HEK293 (cell line): Measurements from ENCODE around the gene PCOLCE2.

Experiments used
- CTCF ChIA-PET: fragments of 350-600 bp; formaldehyde crosslinking; extraction: SDS; loops from one replicate; lab custom pipeline; 2021; ENCODE audit warnings: antibody characterized with exemption; lab: Yijun Ruan, JAX
- POLR2A ChIA-PET: fragments of 300-600 bp; formaldehyde crosslinking; extraction: SDS; loops from one replicate; lab custom pipeline; 2020; ENCODE audit warnings: antibody characterized with exemption, inconsistent platforms; lab: Yijun Ruan, JAX
- H3K27ac ChIP-seq: fragments of 200-500 bp; sonication (Bioruptor generic); 2 replicates; pipeline ENCODE4 v1.5.1; 2014; ENCODE audit warnings: low read depth, low read length, control low read depth, inconsistent platforms; ENCODE audit errors: extremely low read depth
- H3K36me3 ChIP-seq, 2 experiments: fragments of 200-500 bp in 1 of 2; sonication (Bioruptor generic) in 1 of 2; 1 replicate in 1 of 2; 2 replicates in 1 of 2; pipeline ENCODE4 v1.5.1; 2014 to 2017; ENCODE audit warnings: inconsistent platforms in 2 of 2, low read length in 2 of 2; ENCODE audit not compliant: control insufficient read depth in 2 of 2, insufficient read depth in 1 of 2
- H3K4me1 ChIP-seq: fragments of 200-500 bp; sonication (Bioruptor generic); 2 replicates; pipeline ENCODE4 v1.5.1; 2014; ENCODE audit warnings: mild to moderate bottlenecking, low read length, inconsistent platforms; ENCODE audit not compliant: control insufficient read depth, insufficient read depth
- H3K4me3 ChIP-seq: 2 replicates; pipeline ENCODE4 v1.5.1; 2011; ENCODE audit warnings: low read depth, mild to moderate bottlenecking, control low read depth, low read length, moderate library complexity
- H3K9me3 ChIP-seq: fragments of 200-500 bp; sonication (Bioruptor generic); 2 replicates; pipeline ENCODE4 v1.5.1; 2014; ENCODE audit warnings: low read depth, low read length, inconsistent platforms; ENCODE audit not compliant: control insufficient read depth, insufficient read depth
- GLI2 ChIP-seq: fragments of 450-650 bp; formaldehyde crosslinking; IDR thresholded peaks from 2 replicates; pipeline ENCODE4; 2017; ENCODE audit warnings: missing biosample characterization, missing genetic modification characterization, low read depth, borderline replicate concordance
- GLIS2 ChIP-seq: fragments of 450-650 bp; formaldehyde crosslinking; IDR thresholded peaks from 2 replicates; pipeline ENCODE4 v1.5.1; 2016; ENCODE audit warnings: missing biosample characterization, missing genetic modification characterization
- ZBTB21 ChIP-seq: fragments of 450-650 bp; formaldehyde crosslinking; IDR thresholded peaks from 2 replicates; pipeline ENCODE4 v1.5.1; 2017; ENCODE audit warnings: missing biosample characterization, missing genetic modification characterization
- ZFHX2 ChIP-seq: fragments of 450-650 bp; formaldehyde crosslinking; conservative IDR thresholded peaks from 2 replicates; pipeline ENCODE4 v1.5.1; 2016; ENCODE audit warnings: missing biosample characterization, missing genetic modification characterization
- ZNF132 ChIP-seq: fragments of 450-650 bp; formaldehyde crosslinking; IDR thresholded peaks from 2 replicates; pipeline ENCODE4 v1.5.1; 2017; ENCODE audit warnings: missing biosample characterization, missing genetic modification characterization, borderline replicate concordance
- ZNF174 ChIP-seq: fragments of 450-650 bp; formaldehyde crosslinking; IDR thresholded peaks from 2 replicates; pipeline ENCODE4 v1.5.0; 2017; ENCODE audit warnings: missing biosample characterization, mild to moderate bottlenecking, missing genetic modification characterization
- ZNF214 ChIP-seq: fragments of 450-650 bp; formaldehyde crosslinking; IDR thresholded peaks from 2 replicates; pipeline ENCODE4 v1.5.1; 2017; ENCODE audit warnings: missing biosample characterization, mild to moderate bottlenecking, missing genetic modification characterization, borderline replicate concordance
- ZNF37A ChIP-seq: fragments of 450-650 bp; IDR thresholded peaks from 2 replicates; pipeline ENCODE4 v1.5.1; 2018; ENCODE audit warnings: missing biosample characterization, missing genetic modification characterization
- ZNF529 ChIP-seq: fragments of 450-650 bp; formaldehyde crosslinking; IDR thresholded peaks from 2 replicates; pipeline ENCODE4 v1.5.1; 2017; ENCODE audit warnings: missing genetic modification characterization, missing biosample characterization; ENCODE audit not compliant: insufficient replicate concordance
- ZNF549 ChIP-seq: fragments of 450-650 bp; IDR thresholded peaks from 2 replicates; pipeline ENCODE4 v1.5.1; 2018; ENCODE audit warnings: missing biosample characterization, missing genetic modification characterization, mild to moderate bottlenecking, inconsistent platforms, moderate library complexity
- ZNF560 ChIP-seq: fragments of 450-650 bp; formaldehyde crosslinking; IDR thresholded peaks from 2 replicates; pipeline ENCODE4 v1.5.1; 2017; ENCODE audit warnings: missing biosample characterization, missing genetic modification characterization, borderline replicate concordance
- ZNF610 ChIP-seq: fragments of 450-650 bp; formaldehyde crosslinking; IDR thresholded peaks from 2 replicates; pipeline ENCODE4 v1.5.1; 2016; ENCODE audit warnings: missing biosample characterization, missing genetic modification characterization, borderline replicate concordance
- ZNF654 ChIP-seq: fragments of 450-650 bp; formaldehyde crosslinking; IDR thresholded peaks from 2 replicates; pipeline ENCODE4 v1.5.1; 2016; ENCODE audit warnings: low read depth, missing biosample characterization, missing genetic modification characterization
- ZNF701 ChIP-seq: fragments of 450-650 bp; formaldehyde crosslinking; IDR thresholded peaks from 2 replicates; pipeline ENCODE4 v1.5.1; 2016; ENCODE audit warnings: missing biosample characterization, missing genetic modification characterization
- TF ChIP-seq, protein P1 (sequence below): fragments of 450-650 bp; formaldehyde crosslinking; IDR thresholded peaks from 2 replicates; pipeline ENCODE4 v1.5.1; 2016; ENCODE audit warnings: missing biosample characterization, missing genetic modification characterization
- TF ChIP-seq, protein P2 (sequence below): fragments of 450-650 bp; formaldehyde crosslinking; IDR thresholded peaks from 2 replicates; pipeline ENCODE4 v1.5.1; 2016; ENCODE audit warnings: missing biosample characterization, missing genetic modification characterization
- TF ChIP-seq, protein P3 (sequence below): fragments of 450-650 bp; formaldehyde crosslinking; IDR thresholded peaks from 2 replicates; pipeline ENCODE4 v1.5.1; 2016; ENCODE audit warnings: missing biosample characterization, missing genetic modification characterization
- TF ChIP-seq, protein P4 (sequence below): fragments of 450-650 bp; formaldehyde crosslinking; IDR thresholded peaks from 2 replicates; pipeline ENCODE4 v1.5.1; 2016; ENCODE audit warnings: missing biosample characterization, missing genetic modification characterization, low read depth
- TF ChIP-seq, protein P5 (sequence below): fragments of 450-650 bp; formaldehyde crosslinking; IDR thresholded peaks from 2 replicates; pipeline ENCODE4 v1.5.1; 2017; ENCODE audit warnings: missing biosample characterization, missing genetic modification characterization
- TF ChIP-seq, protein P6 (sequence below): IDR thresholded peaks from 2 replicates; pipeline ENCODE4 v1.6.1; 2011; ENCODE audit warnings: mild to moderate bottlenecking, low read depth, low read length, borderline replicate concordance

Gene PCOLCE2

DNA sequence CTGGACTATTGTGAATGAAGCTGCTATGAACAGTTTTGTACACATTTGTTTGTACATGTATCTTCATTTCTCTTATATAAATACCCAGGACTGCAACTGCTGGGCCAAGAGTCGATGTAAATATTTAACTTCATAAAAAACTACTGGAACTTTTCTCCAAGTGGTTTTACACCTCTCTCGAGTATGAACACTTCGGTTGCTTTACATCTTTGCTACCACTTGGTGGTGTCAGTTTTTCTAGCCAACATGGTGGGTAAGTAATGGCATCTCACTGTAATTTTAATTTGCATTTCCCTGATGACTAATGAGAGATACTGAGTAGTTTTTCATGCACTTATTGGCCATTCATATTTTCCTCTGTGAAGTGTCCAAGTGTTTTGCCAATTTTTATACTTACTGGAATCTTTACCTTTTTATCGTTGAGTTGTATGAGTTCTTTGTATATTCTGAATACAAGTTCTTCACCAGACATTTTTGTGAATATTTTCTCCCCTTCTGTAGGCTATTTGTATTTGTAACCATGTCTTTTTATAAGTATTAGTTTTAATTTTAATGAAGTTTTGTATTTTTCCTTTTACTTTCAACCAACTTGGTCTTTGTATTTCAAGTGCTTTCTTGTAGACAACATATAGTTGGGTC lies 44.4 kb downstream of the PCOLCE2 start:
- Histone ChIP-seq H3K9me3 (no peaks in the 10 kb centered on the region), H3K36me3 (no peaks in the 10 kb centered on the region), H3K4me3 (no peak overlapping the region), H3K27ac (no peak overlapping the region), H3K4me1 (no peaks in the 10 kb centered on the region)
- ChIA-PET CTCF (interaction anchor here (0.5 to 3.5 kb wide), 7 partner anchors 9 to 150 kb away, joined by 3 to 22 read pairs (median 3); no protein-coding TSS in a partner anchor), POLR2A (no interaction called here)
- TF ChIP-seq ZNF214: no peak
- peak; percentile 24; the same call in 1 of the 2 replicates for TF ChIP-seq ZNF654 (tag by site-specific recombination)

DNA sequence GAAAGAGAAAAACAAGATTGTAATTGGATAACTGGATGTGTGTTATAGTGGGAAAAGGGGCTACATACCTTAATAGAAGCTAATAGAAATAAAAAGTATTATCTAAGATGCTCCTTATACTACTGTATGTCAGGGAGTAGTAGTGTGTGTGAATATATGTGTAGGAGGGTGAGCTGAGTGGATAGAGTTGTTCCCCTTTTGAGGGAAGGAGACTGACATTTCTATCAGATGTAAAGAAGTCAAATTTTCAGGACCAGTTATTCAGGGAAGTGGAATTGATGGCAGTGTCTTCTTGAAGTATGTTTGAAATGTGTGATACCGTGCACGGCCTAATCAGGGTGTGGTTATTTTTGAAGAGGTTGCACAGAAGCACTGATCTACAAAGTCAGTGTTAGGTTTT lies 49.1 kb downstream of the PCOLCE2 start:
- ChIA-PET CTCF (interaction anchor here (1.0 to 2.7 kb wide), 2 partner anchors 11 to 14 kb away, joined by 3 to 12 read pairs; no protein-coding TSS in a partner anchor), POLR2A (no interaction called here)
- Histone ChIP-seq H3K4me1 (no peaks in the 10 kb centered on the region), H3K36me3 (no peaks in the 10 kb centered on the region), H3K9me3 (no peaks in the 10 kb centered on the region), H3K27ac (no peak overlapping the region), H3K4me3 (no peak overlapping the region)
- TF ChIP-seq ZNF37A (tag by site-specific recombination) (no peak), ZNF701 (tag by site-specific recombination) (no peak), GLI2 (tag by site-specific recombination) (no peak), ZNF132 (no peak), GLIS2 (tag by site-specific recombination) (no peak), ZFHX2 (tag by site-specific recombination) (no peak), ZBTB21 (tag by site-specific recombination) (no peak)
- TF ChIP-seq, protein P1, sequence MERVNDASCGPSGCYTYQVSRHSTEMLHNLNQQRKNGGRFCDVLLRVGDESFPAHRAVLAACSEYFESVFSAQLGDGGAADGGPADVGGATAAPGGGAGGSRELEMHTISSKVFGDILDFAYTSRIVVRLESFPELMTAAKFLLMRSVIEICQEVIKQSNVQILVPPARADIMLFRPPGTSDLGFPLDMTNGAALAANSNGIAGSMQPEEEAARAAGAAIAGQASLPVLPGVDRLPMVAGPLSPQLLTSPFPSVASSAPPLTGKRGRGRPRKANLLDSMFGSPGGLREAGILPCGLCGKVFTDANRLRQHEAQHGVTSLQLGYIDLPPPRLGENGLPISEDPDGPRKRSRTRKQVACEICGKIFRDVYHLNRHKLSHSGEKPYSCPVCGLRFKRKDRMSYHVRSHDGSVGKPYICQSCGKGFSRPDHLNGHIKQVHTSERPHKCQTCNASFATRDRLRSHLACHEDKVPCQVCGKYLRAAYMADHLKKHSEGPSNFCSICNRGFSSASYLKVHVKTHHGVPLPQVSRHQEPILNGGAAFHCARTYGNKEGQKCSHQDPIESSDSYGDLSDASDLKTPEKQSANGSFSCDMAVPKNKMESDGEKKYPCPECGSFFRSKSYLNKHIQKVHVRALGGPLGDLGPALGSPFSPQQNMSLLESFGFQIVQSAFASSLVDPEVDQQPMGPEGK (tag by site-specific recombination): no peak
- TF ChIP-seq, protein P2, sequence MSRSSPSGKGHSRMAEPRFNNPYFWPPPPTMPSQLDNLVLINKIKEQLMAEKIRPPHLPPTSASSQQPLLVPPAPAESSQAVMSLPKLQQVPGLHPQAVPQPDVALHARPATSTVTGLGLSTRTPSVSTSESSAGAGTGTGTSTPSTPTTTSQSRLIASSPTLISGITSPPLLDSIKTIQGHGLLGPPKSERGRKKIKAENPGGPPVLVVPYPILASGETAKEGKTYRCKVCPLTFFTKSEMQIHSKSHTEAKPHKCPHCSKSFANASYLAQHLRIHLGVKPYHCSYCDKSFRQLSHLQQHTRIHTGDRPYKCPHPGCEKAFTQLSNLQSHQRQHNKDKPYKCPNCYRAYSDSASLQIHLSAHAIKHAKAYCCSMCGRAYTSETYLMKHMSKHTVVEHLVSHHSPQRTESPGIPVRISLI (tag by site-specific recombination): no peak
- TF ChIP-seq, protein P3, sequence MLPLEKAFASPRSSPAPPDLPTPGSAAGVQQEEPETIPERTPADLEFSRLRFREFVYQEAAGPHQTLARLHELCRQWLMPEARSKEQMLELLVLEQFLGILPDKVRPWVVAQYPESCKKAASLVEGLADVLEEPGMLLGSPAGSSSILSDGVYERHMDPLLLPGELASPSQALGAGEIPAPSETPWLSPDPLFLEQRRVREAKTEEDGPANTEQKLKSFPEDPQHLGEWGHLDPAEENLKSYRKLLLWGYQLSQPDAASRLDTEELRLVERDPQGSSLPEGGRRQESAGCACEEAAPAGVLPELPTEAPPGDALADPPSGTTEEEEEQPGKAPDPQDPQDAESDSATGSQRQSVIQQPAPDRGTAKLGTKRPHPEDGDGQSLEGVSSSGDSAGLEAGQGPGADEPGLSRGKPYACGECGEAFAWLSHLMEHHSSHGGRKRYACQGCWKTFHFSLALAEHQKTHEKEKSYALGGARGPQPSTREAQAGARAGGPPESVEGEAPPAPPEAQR (tag by site-specific recombination): no peak
- TF ChIP-seq, protein P4, sequence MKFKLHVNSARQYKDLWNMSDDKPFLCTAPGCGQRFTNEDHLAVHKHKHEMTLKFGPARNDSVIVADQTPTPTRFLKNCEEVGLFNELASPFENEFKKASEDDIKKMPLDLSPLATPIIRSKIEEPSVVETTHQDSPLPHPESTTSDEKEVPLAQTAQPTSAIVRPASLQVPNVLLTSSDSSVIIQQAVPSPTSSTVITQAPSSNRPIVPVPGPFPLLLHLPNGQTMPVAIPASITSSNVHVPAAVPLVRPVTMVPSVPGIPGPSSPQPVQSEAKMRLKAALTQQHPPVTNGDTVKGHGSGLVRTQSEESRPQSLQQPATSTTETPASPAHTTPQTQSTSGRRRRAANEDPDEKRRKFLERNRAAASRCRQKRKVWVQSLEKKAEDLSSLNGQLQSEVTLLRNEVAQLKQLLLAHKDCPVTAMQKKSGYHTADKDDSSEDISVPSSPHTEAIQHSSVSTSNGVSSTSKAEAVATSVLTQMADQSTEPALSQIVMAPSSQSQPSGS (tag by site-specific recombination): no peak

DNA sequence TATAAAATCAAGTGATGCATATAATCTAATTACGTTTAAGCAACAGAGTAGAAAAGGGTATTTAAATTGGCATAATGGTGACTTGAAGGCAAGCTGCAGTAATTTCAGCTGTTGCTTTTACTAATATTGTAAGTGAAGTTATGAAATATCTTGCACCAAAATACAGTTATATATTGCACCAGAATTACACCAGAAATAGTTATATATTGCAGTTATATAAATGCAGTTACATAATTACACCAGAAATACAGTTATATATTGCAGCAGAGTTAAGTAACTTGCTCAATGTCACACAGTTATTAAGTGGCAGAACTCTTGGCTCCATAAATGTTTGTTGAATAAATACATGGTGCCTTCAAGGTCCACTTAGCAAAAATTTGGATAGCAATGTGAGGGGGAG lies 51.4 kb downstream of the PCOLCE2 start:
- Histone ChIP-seq H3K4me1 (no peaks in the 10 kb centered on the region), H3K36me3 (no peaks in the 10 kb centered on the region), H3K9me3 (no peaks in the 10 kb centered on the region), H3K27ac (no peak overlapping the region), H3K4me3 (no peak overlapping the region)
- ChIA-PET CTCF (interaction anchor here (0.6 to 2.7 kb wide), 2 partner anchors 8 to 156 kb away, joined by 3 to 12 read pairs; no protein-coding TSS in a partner anchor), POLR2A (no interaction called here)
- TF ChIP-seq ZNF610 (no peak), ZNF37A (tag by site-specific recombination) (no peak), ZNF654 (tag by site-specific recombination) (no peak), ZNF174 (no peak), ZNF549 (tag by site-specific recombination) (no peak), ZNF560 (tag by site-specific recombination) (no peak), ZNF529 (tag by site-specific recombination) (no peak)
- TF ChIP-seq, protein P5, sequence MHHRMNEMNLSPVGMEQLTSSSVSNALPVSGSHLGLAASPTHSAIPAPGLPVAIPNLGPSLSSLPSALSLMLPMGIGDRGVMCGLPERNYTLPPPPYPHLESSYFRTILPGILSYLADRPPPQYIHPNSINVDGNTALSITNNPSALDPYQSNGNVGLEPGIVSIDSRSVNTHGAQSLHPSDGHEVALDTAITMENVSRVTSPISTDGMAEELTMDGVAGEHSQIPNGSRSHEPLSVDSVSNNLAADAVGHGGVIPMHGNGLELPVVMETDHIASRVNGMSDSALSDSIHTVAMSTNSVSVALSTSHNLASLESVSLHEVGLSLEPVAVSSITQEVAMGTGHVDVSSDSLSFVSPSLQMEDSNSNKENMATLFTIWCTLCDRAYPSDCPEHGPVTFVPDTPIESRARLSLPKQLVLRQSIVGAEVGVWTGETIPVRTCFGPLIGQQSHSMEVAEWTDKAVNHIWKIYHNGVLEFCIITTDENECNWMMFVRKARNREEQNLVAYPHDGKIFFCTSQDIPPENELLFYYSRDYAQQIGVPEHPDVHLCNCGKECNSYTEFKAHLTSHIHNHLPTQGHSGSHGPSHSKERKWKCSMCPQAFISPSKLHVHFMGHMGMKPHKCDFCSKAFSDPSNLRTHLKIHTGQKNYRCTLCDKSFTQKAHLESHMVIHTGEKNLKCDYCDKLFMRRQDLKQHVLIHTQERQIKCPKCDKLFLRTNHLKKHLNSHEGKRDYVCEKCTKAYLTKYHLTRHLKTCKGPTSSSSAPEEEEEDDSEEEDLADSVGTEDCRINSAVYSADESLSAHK: no peak
- TF ChIP-seq, protein P6, sequence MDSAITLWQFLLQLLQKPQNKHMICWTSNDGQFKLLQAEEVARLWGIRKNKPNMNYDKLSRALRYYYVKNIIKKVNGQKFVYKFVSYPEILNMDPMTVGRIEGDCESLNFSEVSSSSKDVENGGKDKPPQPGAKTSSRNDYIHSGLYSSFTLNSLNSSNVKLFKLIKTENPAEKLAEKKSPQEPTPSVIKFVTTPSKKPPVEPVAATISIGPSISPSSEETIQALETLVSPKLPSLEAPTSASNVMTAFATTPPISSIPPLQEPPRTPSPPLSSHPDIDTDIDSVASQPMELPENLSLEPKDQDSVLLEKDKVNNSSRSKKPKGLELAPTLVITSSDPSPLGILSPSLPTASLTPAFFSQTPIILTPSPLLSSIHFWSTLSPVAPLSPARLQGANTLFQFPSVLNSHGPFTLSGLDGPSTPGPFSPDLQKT: no peak
